Liver (tissue), 9 donors: Measurements from ENCODE around the gene PTPRD. TPM values are rescaled to one million over a fixed set of nuclear protein-coding genes. Genes with fewer than 3 reads are reported as not detected.

Experiments used
- DNase-seq: peaks from one replicate; pipeline ENCODE4 v3.0.0-alpha.2; 2017; ENCODE audit warnings: low spot score
- H3K27ac ChIP-seq, 2 donors: one replicate each; pipeline ENCODE4 v1.7.0; 2013; ENCODE audit warnings: inconsistent platforms in 2 of 2, low read length in 2 of 2, control low read depth in 1 of 2, low read depth in 1 of 2, mild to moderate bottlenecking in 1 of 2
- H3K27me3 ChIP-seq, 4 donors: one replicate each; pipeline versions ENCODE4 v1.6.1 to v1.7.0; 2013; ENCODE audit warnings: low read length in 3 of 4, inconsistent platforms in 1 of 4, mild to moderate bottlenecking in 1 of 4, moderate library complexity in 1 of 4; ENCODE audit not compliant: control insufficient read depth in 4 of 4, insufficient read depth in 4 of 4
- H3K36me3 ChIP-seq, 4 donors: one replicate each; pipeline versions ENCODE4 v1.6.1 to v1.7.0; 2013; ENCODE audit warnings: low read length in 3 of 4, mild to moderate bottlenecking in 3 of 4, low read depth in 1 of 4, moderate library complexity in 1 of 4; ENCODE audit not compliant: control insufficient read depth in 4 of 4, insufficient read depth in 3 of 4
- H3K4me1 ChIP-seq, 4 donors: one replicate each; pipeline versions ENCODE4 v1.6.1 to v1.7.0; 2013; ENCODE audit warnings: low read length in 3 of 4, mild to moderate bottlenecking in 3 of 4, moderate library complexity in 1 of 4; ENCODE audit not compliant: control insufficient read depth in 4 of 4, insufficient read depth in 4 of 4
- H3K4me3 ChIP-seq, 3 donors: one replicate each; pipeline versions ENCODE4 v1.6.1 to v1.7.0; 2013; ENCODE audit warnings: low read length in 3 of 3, control low read depth in 1 of 3, low read depth in 1 of 3, mild to moderate bottlenecking in 1 of 3
- H3K9ac ChIP-seq, 2 donors: one replicate each; pipeline ENCODE4 v1.7.0; 2013; ENCODE audit warnings: low read length in 2 of 2, mild to moderate bottlenecking in 2 of 2, moderate library complexity in 2 of 2, control low read depth in 1 of 2, low read depth in 1 of 2
- H3K9me3 ChIP-seq, 4 donors: one replicate each; pipeline versions ENCODE4 v1.6.1 to v1.7.0; 2013; ENCODE audit warnings: low read length in 3 of 4; ENCODE audit not compliant: control insufficient read depth in 4 of 4
- FOXA1 ChIP-seq: IDR thresholded peaks from 2 replicates; pipeline ENCODE4 v1.6.1; 2016; ENCODE audit warnings: antibody characterized with exemption
- FOXA2 ChIP-seq: IDR thresholded peaks from 2 replicates; pipeline ENCODE4 v1.6.1; 2016; ENCODE audit warnings: antibody characterized with exemption
- GABPA ChIP-seq, 2 donors: IDR thresholded peaks in 1 of 2; conservative IDR thresholded peaks in 1 of 2; 2 replicates each; pipeline ENCODE4 v1.6.1; 2016; ENCODE audit warnings: antibody characterized with exemption in 2 of 2, mild to moderate bottlenecking in 1 of 2, moderate library complexity in 1 of 2
- HNF4A ChIP-seq, 2 donors: conservative IDR thresholded peaks; 2 replicates each; pipeline ENCODE4 v1.6.1; 2016; ENCODE audit warnings: antibody characterized with exemption in 2 of 2, mild to moderate bottlenecking in 2 of 2
- HNF4G ChIP-seq: IDR thresholded peaks from 2 replicates; pipeline ENCODE4 v1.6.1; 2016; ENCODE audit warnings: antibody characterized with exemption
- NR2F2 ChIP-seq: IDR thresholded peaks from 2 replicates; pipeline ENCODE4 v1.6.1; 2016; ENCODE audit warnings: antibody characterized with exemption
- RAD21 ChIP-seq, 2 donors: IDR thresholded peaks; 2 replicates each; pipeline ENCODE4 v1.6.1; 2016; ENCODE audit warnings: antibody characterized with exemption in 2 of 2, mild to moderate bottlenecking in 2 of 2
- SP1 ChIP-seq: IDR thresholded peaks from 2 replicates; pipeline ENCODE4 v1.6.1; 2018; ENCODE audit warnings: antibody characterized with exemption, mild to moderate bottlenecking
- TAF1 ChIP-seq: conservative IDR thresholded peaks from 2 replicates; pipeline ENCODE4 v1.6.1; 2016; ENCODE audit warnings: antibody characterized with exemption, mild to moderate bottlenecking
- YY1 ChIP-seq: IDR thresholded peaks from 2 replicates; pipeline ENCODE4 v1.6.1; 2016; ENCODE audit warnings: antibody characterized with exemption, mild to moderate bottlenecking
- WGBS: extraction: QIAGEN DNeasy Blood & Tissue Kit; methylation state at CpG from one replicate; pipeline ENCODE4 v1.1.7; 2013; 5-methylcytosine and 5-hydroxymethylcytosine counted together
- polyA plus RNA-seq, 2 donors: library from polyadenylated mRNA; stranded (reverse) in 1 of 2; unstranded in 1 of 2; fragments of 200-250 nt in 1 of 2; fragments of >200 nt in 1 of 2; fragmentation: Nextera tagmentation in 1 of 2; extraction: Ambion mirVana in 1 of 2; gene quantifications; one replicate each; pipeline versions ENCODE4 v1.2.1 to v1.2.3, GENCODE V29; 2013 to 2015
- total RNA-seq, 2 donors: library from RNA; depleted of rRNA; stranded (reverse); fragments of >200 nt; gene quantifications; one replicate each; pipeline ENCODE4 v1.2.3, GENCODE V29; 2014
- TF ChIP-seq, protein P1 (sequence below): fragments of 150-350 bp; IDR thresholded peaks from 2 replicates; pipeline ENCODE4 v1.5.1; 2017; ENCODE audit warnings: improper control_type of control experiment, low read depth, low read length; ENCODE audit not compliant: missing input control
- TF ChIP-seq, protein P2 (sequence below): IDR thresholded peaks from 2 replicates; pipeline ENCODE4 v1.6.1; 2016; ENCODE audit warnings: antibody characterized with exemption
- TF ChIP-seq, protein P3 (sequence below): IDR thresholded peaks from 2 replicates; pipeline ENCODE4 v1.6.1; 2016; ENCODE audit warnings: antibody characterized with exemption, mild to moderate bottlenecking
- TF ChIP-seq, protein P4 (sequence below): IDR thresholded peaks from 2 replicates; pipeline ENCODE4 v1.6.1; 2016; ENCODE audit warnings: antibody characterized with exemption
- TF ChIP-seq, protein P5 (sequence below): IDR thresholded peaks from 2 replicates; pipeline ENCODE4 v1.6.1; 2016; ENCODE audit warnings: antibody characterized with exemption
- donor health status: healthy.
- donor health status: healthy.
- donor health status: healthy.
- donor health status: healthy.
- donor health status: healthy.

PTPRD gene
- total and polyA plus RNA-seq, 4 donors, result 0.78 to 34.2 (median 4.7) TPM

DNA sequence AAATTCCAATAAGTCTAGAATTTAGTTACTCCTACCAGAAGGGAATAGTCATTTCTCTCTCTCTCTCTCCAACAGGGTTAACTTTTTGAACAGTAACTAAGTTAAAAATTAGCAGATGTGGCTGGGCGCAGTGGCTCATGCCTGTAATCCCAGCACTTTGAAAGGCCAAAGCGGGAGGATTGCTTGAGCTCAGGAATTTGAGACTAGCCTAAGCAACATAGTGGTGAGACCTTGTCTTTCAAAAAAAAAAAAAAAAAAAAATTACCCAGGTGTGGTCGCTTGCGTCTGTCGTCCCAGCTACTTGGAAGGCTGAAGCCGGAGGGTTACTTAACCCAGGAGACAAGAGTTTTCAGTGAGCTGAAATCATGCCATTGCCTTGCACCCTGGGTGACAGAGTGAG lies 639.7 kb downstream of the PTPRD start:
- DNase-seq, result no peak
- H3K9me3 ChIP-seq, result no peaks in the 10 kb centered on the region
- 40% methylated on average over 6 of the region's 6 CpGs for WGBS

DNA sequence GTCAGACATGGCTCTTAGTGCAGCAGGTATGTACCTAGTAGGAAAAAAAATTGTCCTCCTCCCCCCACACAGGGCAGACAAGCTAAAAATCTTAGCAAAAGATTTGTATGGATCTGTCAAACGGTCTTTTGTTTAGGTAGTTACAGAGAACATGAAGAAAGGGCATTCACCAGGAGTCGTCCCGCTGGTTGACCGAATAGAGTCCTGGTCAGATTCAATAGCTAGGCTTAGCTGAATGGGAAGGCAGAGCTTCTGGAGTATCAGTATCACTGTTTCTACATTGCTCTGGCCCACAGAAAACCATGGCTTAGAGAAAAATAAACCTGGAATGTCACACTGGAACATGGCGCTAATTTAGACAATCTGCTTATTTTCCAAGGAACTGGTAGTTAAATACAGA lies 642.3 kb downstream of the PTPRD start:
- no peak for DNase-seq
- Histone ChIP-seq H3K4me3 (no peak overlapping the region), H3K27ac (no peak overlapping the region), H3K9ac (no peak overlapping the region), H3K27me3 (no peaks in the 10 kb centered on the region), H3K36me3 (no peaks in the 10 kb centered on the region), H3K4me1 (no peaks in the 10 kb centered on the region), H3K9me3 (no peaks in the 10 kb centered on the region)
- WGBS, result 92% methylated on average over 5 of the region's 5 CpGs
- TF ChIP-seq FOXA2 (no peak), TAF1 (no peak), RAD21 (IDR thresholded peaks at IDR 0.05) (no peak)
- TF ChIP-seq, protein P1, sequence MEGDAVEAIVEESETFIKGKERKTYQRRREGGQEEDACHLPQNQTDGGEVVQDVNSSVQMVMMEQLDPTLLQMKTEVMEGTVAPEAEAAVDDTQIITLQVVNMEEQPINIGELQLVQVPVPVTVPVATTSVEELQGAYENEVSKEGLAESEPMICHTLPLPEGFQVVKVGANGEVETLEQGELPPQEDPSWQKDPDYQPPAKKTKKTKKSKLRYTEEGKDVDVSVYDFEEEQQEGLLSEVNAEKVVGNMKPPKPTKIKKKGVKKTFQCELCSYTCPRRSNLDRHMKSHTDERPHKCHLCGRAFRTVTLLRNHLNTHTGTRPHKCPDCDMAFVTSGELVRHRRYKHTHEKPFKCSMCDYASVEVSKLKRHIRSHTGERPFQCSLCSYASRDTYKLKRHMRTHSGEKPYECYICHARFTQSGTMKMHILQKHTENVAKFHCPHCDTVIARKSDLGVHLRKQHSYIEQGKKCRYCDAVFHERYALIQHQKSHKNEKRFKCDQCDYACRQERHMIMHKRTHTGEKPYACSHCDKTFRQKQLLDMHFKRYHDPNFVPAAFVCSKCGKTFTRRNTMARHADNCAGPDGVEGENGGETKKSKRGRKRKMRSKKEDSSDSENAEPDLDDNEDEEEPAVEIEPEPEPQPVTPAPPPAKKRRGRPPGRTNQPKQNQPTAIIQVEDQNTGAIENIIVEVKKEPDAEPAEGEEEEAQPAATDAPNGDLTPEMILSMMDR, result no peak
- TF ChIP-seq, protein P2, sequence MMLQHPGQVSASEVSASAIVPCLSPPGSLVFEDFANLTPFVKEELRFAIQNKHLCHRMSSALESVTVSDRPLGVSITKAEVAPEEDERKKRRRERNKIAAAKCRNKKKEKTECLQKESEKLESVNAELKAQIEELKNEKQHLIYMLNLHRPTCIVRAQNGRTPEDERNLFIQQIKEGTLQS, result no peak

More for the DNA sequence above, 639.7 kb downstream of the PTPRD start:
- H3K4me3 ChIP-seq, result no peak overlapping the region
- H3K36me3 ChIP-seq, result no peaks in the 10 kb centered on the region
- H3K27ac ChIP-seq, result no peak overlapping the region
- no peaks in the 10 kb centered on the region for H3K4me1 ChIP-seq
- no peaks in the 10 kb centered on the region for H3K27me3 ChIP-seq
- TF ChIP-seq SP1, result no peak
- no peak for TF ChIP-seq YY1
- no peak for TF ChIP-seq TAF1
- no peak for TF ChIP-seq FOXA1
- TF ChIP-seq, protein P2, result no peak
- TF ChIP-seq, protein P3, sequence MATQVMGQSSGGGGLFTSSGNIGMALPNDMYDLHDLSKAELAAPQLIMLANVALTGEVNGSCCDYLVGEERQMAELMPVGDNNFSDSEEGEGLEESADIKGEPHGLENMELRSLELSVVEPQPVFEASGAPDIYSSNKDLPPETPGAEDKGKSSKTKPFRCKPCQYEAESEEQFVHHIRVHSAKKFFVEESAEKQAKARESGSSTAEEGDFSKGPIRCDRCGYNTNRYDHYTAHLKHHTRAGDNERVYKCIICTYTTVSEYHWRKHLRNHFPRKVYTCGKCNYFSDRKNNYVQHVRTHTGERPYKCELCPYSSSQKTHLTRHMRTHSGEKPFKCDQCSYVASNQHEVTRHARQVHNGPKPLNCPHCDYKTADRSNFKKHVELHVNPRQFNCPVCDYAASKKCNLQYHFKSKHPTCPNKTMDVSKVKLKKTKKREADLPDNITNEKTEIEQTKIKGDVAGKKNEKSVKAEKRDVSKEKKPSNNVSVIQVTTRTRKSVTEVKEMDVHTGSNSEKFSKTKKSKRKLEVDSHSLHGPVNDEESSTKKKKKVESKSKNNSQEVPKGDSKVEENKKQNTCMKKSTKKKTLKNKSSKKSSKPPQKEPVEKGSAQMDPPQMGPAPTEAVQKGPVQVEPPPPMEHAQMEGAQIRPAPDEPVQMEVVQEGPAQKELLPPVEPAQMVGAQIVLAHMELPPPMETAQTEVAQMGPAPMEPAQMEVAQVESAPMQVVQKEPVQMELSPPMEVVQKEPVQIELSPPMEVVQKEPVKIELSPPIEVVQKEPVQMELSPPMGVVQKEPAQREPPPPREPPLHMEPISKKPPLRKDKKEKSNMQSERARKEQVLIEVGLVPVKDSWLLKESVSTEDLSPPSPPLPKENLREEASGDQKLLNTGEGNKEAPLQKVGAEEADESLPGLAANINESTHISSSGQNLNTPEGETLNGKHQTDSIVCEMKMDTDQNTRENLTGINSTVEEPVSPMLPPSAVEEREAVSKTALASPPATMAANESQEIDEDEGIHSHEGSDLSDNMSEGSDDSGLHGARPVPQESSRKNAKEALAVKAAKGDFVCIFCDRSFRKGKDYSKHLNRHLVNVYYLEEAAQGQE, result no peak
- no peak for TF ChIP-seq HNF4A (conservative IDR thresholded peaks at IDR 0.05)
- TF ChIP-seq HNF4G, result no peak
- TF ChIP-seq FOXA2, result no peak
- TF ChIP-seq GABPA (IDR thresholded peaks at IDR 0.05 in 1 of 2, conservative IDR thresholded peaks at IDR 0.05 in 1 of 2), result no peak
- H3K9ac ChIP-seq, result no peak overlapping the region

DNA sequence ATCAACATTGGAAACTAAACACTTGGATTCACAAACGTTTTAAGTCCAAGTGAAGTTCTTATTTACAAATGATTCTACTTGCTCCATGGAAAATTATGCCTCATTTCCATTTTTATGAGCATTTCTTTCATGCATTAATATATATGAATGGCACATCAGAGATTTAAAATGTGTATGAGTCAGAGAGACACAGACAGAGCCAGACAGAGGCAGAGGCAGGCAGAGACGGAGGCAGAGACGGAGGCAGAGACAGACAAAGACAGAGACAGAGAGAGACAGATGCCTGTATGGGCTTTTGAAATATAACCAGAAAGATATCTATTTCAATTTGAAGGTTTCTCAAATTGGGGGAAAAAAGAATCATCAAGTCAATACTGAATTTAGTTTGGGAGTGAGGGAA lies 649.0 kb downstream of the PTPRD start:
- Histone ChIP-seq H3K4me3 (no peak overlapping the region), H3K9ac (no peak overlapping the region), H3K9me3 (no peaks in the 10 kb centered on the region), H3K4me1 (no peaks in the 10 kb centered on the region), H3K36me3 (no peaks in the 10 kb centered on the region), H3K27me3 (no peaks in the 10 kb centered on the region), H3K27ac (no peak overlapping the region)
- no peak for DNase-seq
- 63% methylated on average over 3 of the region's 3 CpGs for WGBS
- TF ChIP-seq, protein P2, result no peak
- TF ChIP-seq YY1, result no peak
- no peak for TF ChIP-seq NR2F2
- TF ChIP-seq, protein P3, result no peak
- TF ChIP-seq, protein P4, sequence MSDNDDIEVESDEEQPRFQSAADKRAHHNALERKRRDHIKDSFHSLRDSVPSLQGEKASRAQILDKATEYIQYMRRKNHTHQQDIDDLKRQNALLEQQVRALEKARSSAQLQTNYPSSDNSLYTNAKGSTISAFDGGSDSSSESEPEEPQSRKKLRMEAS, result no peak
- TF ChIP-seq, protein P5, sequence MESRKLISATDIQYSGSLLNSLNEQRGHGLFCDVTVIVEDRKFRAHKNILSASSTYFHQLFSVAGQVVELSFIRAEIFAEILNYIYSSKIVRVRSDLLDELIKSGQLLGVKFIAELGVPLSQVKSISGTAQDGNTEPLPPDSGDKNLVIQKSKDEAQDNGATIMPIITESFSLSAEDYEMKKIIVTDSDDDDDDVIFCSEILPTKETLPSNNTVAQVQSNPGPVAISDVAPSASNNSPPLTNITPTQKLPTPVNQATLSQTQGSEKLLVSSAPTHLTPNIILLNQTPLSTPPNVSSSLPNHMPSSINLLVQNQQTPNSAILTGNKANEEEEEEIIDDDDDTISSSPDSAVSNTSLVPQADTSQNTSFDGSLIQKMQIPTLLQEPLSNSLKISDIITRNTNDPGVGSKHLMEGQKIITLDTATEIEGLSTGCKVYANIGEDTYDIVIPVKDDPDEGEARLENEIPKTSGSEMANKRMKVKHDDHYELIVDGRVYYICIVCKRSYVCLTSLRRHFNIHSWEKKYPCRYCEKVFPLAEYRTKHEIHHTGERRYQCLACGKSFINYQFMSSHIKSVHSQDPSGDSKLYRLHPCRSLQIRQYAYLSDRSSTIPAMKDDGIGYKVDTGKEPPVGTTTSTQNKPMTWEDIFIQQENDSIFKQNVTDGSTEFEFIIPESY, result no peak
